Activated CD4-positive, alpha-beta T cell treated with anti-CD3 and anti-CD28 coated beads for 1 hour (primary cell): Measurements from ENCODE around the gene OR2AT4.
"Not testable (repeated sequence)": the region's sequence is repeated elsewhere in the genome, so short reads cannot be mapped to it uniquely, and the experiment has no call there.

ENCODE experiments used
- DNase-seq: peaks from one replicate; pipeline ENCODE4 v3.0.0-alpha.2; 2020

OR2AT4 gene

DNA sequence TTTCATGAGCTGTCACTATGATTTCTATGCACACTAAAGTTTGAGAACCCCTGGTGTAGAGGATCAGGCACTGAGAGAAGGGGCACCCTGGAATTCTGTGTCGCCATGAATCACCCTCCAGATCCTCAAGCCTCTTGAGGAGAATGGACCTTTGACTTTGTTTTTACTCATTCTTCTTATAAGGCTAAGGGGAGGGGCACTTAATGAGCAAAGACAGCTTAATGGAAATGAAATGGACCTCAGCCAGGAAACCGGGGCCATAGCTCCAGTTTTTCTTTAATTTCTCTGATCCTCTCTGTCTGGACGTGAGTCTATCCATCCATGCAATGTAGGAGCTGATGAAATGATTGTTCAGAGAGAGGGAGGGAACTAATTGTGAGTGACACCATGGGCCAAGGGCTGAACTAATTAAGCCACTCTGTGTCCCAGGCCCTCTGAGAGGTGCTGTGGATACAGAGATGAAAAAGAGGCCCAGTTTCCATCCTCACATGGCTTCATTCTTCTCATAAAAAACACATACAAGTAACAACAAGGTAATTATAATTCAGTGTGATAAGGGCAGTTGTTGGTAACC lies 32.8 kb downstream of the OR2AT4 start:
- no peak for DNase-seq

DNA sequence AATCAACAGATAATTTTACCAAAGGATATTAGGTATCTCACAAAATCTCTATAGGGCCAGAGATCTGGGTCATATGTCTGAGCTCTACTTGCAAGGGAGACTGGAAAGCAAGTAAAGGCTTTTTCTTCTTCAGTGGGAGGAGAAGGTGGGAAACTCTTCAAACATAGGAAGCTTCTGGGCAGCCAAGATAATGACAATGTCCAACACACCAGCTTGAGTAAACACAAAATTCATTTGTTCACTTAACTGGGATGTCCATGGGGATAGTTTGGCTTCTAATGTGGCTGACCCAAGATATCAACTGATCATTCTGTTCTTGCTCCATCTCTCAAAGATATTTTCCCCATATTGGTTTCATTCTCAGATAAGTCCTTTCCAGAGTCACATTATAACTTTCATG lies 37.4 kb downstream of the OR2AT4 start:
- DNase-seq = no peak

DNA sequence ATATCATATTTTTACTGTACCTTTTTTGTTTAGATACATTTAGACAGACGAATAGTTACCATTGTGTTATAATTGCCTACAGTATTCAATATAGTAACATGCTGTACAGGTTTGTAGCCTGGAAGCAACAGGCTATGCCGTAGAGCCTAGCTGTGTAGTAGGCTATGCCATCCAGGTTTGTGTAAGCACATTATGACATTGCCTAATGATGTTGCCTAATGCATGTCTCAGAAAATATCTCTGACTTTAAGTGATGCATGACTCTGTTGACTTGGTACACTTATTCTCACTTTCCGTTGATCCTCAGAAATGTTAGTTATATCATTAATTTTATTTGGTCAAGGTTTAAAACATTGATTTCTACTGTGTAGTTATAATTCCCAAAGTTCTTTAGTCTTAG lies 39.9 kb downstream of the OR2AT4 start:
- DNase-seq = no peak

DNA sequence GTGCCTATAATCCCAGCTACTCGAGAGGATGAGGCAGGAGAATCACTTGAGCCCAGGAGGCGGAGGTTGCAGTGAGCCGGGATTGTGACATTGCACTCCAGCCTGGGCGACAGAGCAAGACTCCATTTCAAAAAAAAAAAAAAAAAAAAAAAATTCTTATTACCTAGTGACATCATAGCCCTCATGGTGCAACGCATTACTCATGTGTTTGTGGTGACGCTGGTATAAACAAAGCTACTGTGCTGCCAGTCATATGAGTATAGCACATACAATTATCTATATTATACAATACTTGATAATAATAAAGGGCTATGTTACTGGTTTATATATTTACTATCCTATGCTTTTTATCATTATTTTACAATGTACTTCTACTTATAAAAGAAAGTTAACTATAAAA lies 41.2 kb downstream of the OR2AT4 start:
- DNase-seq = no peak

DNA sequence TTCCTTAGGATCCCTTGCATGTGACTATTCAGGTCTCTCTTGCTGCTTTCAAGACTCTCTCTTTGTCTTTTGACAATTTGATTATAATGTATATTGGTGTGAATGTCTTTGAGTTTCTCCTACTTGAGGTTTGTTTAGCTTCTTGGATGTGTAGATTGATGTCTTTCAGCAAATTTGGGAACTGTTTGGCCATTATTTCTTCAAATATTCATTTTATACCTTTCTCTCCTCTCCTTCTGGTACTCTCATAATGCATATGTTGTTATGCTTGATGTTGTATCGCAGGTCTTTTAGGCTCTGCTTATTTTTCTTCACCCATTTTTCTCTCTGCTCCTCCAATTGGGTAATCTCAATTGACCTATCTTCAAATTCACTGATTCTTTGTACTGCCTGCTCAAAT lies 44.2 kb downstream of the OR2AT4 start:
- DNase-seq = no peak

DNA sequence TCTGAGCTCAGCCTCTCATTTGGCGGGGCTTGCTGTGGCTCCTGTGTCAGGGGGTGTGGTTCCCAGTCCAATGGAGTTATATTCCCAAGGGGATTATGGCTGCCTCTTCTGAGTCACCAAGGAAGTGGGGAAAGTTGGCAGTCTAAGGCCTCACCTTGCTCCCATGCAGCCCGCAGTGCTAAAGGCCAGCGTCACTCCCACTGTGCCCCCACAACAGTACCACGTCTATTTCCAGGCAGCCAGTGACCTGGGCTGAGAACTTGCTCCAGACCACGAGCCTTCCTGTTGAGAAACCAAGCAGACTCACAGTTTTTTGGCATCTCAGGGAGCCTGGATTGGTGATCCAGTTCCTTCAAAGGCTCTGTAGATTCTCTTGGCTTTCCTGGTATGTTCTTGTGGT lies 45.6 kb downstream of the OR2AT4 start:
- DNase-seq = no peak

DNA sequence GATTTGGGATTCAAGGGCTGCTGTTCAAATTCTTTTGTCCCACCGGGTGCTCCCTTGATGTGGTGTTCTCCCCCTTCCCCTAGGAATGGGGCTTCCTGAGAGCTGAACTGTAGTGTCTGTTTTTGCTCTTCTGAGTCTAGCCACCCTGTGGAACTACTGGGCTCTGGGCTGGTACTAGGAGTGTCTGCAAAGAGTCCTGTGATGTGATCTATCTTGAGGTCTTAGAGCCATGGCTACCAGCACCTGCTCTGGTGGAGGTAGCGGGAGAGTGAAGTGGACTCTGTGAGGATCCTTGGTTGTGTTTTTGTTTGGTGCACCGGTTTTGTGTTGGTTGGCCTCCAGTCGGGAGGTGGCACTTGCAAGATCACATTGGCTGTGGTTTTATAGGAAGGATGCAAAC lies 46.2 kb downstream of the OR2AT4 start:
- DNase-seq = no peak

DNA sequence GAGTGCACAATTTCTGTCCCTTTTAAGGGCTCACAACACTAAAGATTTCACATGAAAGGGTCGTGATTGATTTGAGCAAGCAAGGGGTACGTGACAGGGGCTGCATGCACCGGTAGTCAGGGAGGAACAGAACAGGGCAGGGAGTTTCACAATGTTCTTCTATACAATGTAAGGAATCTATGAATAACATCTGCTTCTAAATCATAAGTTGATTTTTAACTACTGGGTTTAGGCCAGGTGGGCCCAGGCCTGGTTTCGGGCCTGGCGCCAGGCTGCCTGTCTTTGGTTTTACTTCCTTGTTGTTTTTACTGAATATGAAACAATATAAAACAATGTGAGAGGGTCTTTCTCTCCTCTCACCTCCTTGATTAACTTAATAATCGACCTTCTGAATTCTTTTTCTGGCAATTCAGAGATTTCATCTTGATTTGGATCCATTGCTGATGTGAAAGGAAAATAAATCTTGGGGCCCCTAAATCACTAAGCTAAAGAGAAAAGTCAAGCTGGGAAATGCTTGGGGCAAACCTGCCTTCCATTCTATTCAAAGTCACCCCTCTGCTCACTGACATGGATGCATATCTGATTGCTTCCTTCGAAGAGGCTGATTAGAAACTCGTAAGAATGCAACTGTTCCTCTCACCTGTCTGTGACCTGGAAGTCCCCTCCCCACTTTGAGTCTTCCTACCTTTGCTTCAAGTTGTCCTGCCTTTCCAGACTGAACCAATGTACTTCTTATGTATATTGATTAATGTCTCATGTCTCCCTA lies 47.0 kb downstream of the OR2AT4 start:
- not testable (repeated sequence) for DNase-seq

DNA sequence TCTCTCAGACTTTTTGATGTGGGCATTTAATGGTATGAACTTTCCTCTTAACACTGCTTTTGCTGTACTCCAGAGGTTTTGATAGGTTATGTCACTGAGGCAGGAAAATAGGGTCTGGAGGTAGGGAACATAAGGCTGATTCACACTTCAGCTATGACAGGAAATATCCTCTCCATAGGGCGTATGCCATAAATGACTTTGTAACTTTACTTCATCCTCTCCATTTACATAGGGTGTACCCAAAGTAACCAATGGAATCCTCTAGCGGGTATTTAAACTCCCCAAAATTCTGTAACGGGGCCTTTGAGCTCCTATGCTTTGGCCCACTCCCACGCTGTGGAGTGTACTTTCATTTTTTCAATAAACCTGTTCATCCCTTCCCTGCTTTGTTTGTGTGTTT lies 49.5 kb downstream of the OR2AT4 start:
- no peak for DNase-seq

DNA sequence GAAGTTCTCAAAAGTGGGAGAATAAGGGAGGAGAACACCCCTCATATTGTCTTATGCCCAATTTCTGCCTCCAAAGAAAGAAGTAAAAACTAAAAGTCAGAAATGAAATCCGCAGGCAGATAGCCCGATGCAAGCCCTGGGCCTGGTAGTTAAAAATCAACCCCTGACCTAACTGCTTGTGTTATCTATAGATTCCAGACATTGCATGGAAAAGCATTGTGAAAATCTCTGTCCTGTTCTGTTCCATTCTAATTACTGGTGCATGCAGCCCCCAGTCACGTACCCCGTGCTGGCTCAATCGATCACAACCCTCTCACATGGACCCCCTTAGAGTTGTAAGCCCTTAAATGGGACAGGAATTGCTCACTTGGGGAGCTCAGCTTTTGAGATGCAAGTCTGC lies 50.0 kb downstream of the OR2AT4 start:
- not testable (repeated sequence) for DNase-seq

DNA sequence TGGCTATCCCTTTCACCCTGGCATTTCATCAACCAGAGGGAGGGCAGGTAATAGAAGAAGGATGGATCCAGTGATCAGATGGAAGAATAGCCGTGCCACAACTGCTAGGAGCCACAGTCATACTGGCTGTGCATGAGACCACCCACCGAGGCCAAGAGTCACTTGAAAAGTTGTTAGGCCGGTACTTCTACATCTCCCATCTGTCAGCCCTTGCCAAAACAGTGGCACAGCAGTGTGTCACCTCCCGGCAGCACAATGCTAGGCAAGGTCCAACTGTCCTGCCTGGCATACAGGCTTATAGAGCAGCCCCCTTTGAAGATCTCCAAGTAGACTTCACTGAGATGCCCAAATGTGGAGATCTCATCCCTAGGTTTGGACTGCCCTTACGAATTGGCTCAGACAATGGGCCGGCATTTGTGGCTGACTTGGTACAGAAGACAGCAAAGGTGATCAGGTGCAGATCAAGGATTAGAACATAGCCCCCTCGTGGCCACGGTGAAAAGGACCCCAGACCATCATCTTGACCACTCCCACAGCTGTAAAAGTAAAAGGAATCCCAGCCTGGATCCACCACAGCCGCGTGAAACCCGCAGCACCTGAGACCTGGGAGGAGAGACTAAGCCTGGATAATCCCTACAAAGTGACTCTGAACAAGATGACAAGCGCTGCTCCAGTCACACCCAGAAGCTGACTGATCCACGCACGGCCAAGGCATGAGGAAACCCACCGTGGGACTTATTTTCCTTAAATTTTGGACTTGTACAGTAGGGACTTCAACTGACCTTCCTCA lies 52.1 kb downstream of the OR2AT4 start:
- DNase-seq = not testable (repeated sequence)

DNA sequence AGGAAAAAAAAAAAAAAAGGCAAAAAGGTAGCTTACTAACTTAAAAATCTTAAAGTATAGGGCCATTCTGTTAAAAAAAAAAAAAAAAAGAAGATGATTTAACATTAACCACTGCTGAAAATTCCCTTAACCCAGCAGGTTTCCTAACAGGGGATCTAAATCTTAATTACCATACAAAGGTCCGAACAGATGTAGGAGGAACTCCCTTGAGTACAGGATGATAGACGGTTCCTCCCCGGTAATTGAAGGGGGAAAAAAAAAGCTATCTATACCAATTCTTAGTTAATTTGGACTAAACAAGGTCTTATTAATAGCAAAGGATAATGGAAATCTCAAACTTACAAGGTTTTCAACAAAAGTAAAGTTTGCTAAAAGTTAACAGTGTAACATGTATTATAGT lies 54.9 kb downstream of the OR2AT4 start:
- not testable (repeated sequence) for DNase-seq

DNA sequence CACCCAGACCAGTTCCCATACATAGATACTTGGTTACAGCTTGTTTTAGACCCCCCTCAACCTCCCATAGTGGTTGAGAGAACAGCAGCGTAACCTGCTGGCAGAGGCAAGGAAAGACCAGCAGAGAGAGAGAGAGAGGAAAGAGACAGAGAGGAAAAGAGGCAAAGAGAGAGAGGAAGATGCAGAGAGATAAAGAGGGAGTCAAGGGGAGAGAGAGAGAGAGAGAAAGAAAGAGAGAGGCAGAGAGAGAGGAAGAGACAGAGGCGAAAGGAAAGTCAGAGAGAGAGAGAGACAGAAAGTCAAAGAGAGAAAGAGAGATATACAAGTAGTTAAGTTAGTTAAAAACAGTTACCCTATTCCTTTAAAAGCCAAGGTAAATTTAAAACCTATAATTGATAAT lies 55.4 kb downstream of the OR2AT4 start:
- DNase-seq = no peak

DNA sequence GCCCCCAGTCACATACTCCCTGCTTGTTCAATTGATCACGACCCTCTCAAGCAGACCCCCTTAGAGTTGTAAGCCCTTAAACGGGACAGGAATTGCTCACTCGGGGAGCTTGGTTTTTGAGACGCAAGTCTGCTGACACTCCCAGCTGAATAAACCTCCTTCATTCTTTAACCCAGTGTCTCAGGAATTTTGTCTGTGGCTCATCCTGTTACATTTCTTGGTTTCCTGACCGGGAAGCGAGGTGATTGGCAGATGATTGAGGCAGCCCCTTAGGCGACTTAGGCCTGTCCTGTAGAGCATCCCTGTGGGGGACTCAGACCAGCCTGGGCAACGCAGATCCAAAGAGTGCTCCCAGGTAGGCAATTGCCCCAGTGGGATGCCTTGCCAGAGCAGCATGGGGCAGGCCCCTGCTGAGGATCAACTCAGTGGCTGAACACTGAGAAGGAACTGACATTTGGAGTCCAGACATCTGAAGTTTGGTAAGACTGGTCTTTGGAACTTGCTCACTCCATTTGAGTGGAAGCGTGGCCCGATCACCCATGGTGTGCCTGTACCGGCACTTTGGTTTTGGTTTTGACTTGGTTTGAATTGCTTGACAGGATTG lies 56.4 kb downstream of the OR2AT4 start:
- no peak for DNase-seq

DNA sequence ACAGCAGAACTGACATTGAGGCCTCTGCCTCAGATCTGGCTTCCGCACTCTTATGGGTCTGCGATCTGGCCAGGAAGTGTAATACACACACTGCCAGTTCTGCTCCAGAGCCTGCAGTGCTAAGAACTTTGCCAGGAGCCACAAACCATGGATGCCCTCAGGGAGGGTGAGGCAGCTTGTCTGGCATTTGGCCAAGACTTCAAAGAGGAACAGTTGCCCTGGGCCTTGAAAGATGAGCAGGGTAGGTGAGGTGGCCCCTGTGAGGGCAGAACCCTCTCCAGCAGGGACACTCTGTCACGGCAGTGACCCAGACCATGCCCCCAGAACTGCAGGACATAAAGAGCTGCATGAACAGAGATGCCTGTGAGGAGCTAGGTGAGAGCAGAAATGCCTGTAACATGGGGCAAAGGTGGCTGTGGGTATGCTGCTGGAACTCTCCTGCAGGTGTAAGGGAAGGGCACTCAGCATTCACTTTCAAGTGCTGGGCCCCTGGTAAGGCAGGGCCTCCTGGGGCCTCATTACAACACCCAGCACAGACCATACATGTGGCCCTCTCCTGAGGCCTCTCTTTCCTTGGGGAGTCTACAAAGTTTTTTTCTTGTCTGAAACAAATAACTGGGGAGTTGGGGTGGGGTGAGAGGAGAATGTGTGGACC lies 60.6 kb downstream of the OR2AT4 start:
- no peak for DNase-seq

DNA sequence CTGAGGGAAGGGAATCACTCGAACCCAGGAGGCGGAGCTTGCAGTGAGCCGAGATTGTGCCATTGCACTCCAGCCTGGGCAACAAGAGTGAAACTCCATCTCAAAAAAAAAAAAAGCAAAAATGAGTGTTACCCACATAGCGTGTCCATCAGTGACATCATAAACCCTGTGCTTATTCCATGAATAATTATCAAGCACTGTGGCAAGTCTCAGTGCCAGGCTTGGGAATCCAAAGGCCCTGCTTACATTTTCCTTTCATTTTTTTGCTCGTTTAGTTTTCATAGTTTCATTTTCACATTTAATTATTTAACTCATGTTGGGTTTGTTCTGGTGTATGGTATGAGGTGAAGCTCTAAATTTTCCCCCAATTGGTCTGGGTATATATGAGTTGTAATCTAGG lies 61.4 kb downstream of the OR2AT4 start:
- DNase-seq = no peak

DNA sequence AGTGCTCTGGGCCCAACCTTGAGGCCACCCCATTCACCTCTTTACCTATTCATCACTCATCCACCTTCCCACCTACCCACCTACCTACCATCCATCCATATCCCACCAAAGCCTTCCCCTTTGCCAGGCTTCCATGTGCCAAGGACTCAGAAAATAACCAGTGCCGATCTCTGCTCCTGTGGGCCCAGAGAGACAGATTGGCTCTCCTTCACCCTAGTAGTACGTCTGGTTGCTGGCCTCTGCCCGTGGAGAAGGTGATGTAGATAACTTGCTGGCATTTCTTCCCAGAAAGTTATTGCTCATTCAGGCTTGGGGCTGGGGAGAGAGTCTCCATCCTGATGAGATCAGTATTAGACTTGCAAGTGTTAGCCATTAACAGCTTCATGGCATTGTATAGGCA lies 62.8 kb downstream of the OR2AT4 start:
- no peak for DNase-seq

DNA sequence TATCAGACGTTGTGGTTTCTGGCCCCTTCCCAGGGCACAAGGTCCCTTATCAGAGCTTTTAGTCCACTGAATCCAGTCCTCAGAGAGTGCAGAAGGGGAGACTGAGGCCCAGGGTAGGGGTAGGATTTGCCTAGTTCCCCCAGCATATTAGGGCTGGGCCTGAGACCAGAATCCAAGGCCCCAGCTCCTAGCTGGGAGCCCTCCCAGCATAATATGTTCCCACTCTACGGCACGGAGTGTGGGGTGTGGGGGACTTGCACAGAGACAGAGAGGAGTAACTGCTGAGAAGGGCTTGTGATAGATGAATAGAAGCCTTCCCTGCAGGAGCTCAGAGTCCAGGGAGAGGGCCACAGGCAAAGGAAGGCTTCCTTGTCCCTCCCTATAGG lies 64.1 kb downstream of the OR2AT4 start:
- DNase-seq = no peak

DNA sequence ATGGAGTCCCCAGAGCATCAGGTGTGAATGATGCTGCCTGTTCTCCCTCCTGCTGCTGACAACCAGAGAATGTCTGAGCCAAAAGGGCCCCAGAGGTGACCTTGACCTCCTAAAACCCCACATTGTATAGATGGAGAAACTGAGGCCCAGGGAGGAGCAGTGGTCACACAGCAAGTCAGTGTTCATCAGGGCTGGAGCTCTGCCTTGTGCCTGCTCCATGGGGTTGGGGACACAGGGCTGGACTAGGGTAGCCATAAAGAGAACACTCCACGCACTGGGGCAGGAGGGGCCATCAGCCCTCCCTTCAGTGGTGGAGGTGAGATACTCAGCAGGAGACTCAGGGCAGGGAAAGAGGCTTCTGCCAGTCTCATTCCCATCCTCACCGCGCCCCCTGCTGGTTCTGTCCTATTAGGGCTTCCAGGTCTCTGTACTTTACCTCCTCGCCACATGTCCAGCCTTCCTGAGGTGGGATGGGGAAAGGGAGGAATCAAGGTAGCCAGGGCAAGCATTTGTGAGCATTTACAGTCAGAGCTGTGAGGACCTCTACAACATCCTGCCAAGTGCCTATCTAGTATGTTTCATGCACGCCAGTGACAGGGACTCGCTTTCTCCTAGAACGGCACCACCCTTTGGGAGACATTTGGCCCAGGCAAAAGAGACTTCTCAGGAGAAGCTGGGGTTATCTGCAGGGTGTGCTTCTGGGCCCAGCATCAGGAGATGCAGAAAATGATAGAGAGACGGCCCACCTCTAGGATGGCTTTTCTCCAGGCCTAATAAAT lies 64.7 kb downstream of the OR2AT4 start:
- DNase-seq = peak; percentile 34
